ENCODE measurements around the gene NANOS1. TPM values are rescaled to one million over a fixed set of nuclear protein-coding genes. Genes with fewer than 3 reads are reported as not detected.
A peak's percentile ranks its signal among the peaks of the same experiment; 100 is the strongest.

Gene NANOS1
- total RNA-seq, 2 experiments from 2014 or later = 3.6 to 7.5 TPM

GRCh38 chr10:119073584-119073983 lies 44.1 kb downstream of the NANOS1 start:
- Histone ChIP-seq H3K4me2 (ENCODE audit: low read length) (no peak overlapping the region), H3K4me3 (ENCODE audit: low read depth, low read length, poor library complexity, severe bottlenecking) (no peak overlapping the region), H2AFZ (ENCODE audit: low read length) (no peak overlapping the region), H3K79me2 (ENCODE audit: insufficient read depth, low read depth, low read length) (peaks cover 100% of the 10 kb centered on the region), H4K20me1 (ENCODE audit: insufficient read depth, low read length) (peaks cover 35% of the 10 kb centered on the region), H3K9me2 (ENCODE audit: insufficient read depth, low read length) (no peaks in the 10 kb centered on the region), H3K27ac (ENCODE audit: low read depth, low read length, poor library complexity, severe bottlenecking) (no peak overlapping the region), H3K4me1 (ENCODE audit: insufficient read depth, low read length, poor library complexity, severe bottlenecking) (peaks cover 27% of the 10 kb centered on the region), H3K9me3 (ENCODE audit: low read length) (no peaks in the 10 kb centered on the region), H3K36me3 (ENCODE audit: insufficient read depth, low read length) (peaks cover 91% of the 10 kb centered on the region)
- intact Hi-C loops (cut with micrococcal nuclease; ENCODE audit: unreplicated experiment) = no loop called here
- DNase-seq (ENCODE audit: low spot score) = no peak
- ChIA-PET CTCF (ENCODE audit: unreplicated experiment) (no interaction called here), POLR2A (interaction anchor here (0.7 to 1.0 kb wide), 2 partner anchors 22 to 58 kb away, joined by 3 read pairs; no protein-coding TSS in a partner anchor)
- no TSS peak for BruUV-seq (replicated peaks)
- TF ChIP-seq CTCF (conservative IDR thresholded peaks at IDR 0.05; ENCODE audit: low read length) = no peak
- TF ChIP-seq EZH2phosphoT487 (IDR thresholded peaks at IDR 0.05; ENCODE audit: borderline replicate concordance, low read depth, low read length) = no peak

DNA sequence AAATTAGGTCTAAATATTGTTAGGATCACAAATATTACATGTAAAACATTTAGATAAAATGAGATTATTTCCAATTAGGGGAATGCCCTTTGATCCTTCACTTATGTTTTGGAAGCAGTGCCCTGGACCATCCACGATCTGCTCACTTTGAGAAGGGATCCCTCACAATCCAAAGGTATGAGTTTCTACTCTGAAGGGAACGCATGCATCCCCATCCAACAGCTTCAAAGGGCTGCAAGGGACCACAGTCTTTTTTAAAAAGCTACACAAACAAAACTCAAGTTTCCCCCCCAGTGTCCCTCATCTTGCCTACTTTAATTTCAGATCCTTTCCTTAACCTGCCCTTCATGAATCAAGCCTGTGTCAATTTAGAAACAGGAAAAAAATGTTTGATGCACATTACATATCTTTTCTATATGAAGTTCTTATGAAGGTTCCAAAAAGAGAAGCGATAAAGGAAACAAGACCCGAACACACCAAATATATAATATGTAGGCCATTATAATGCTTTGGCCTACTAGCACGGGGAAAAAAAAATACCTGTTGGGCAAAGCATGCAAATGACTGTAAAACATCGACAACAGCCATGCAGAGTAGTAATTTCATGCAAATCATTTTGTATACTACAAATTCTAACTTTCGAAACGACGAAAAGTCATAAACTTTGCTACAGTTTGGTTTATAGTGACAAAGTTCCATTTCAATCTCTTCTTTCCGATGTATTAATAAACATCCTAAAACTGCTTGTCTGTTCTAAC lies 49.1 kb downstream of the NANOS1 start:
- Histone ChIP-seq H3K27ac (ENCODE audit: low read depth, low read length, poor library complexity, severe bottlenecking) (no peak overlapping the region), H4K20me1 (ENCODE audit: insufficient read depth, low read length) (peaks cover 26% of the 10 kb centered on the region), H3K79me2 (ENCODE audit: insufficient read depth, low read depth, low read length) (peaks cover 79% of the 10 kb centered on the region), H3K36me3 (ENCODE audit: insufficient read depth, low read length) (peaks cover 62% of the 10 kb centered on the region), H3K4me2 (ENCODE audit: low read length) (peak overlapping the region; percentile 75), H3K9me3 (ENCODE audit: low read length) (no peaks in the 10 kb centered on the region), H3K4me3 (ENCODE audit: low read depth, low read length, poor library complexity, severe bottlenecking) (peak overlapping the region; percentile 79), H2AFZ (ENCODE audit: low read length) (no peak overlapping the region), H3K9me2 (ENCODE audit: insufficient read depth, low read length) (no peaks in the 10 kb centered on the region), H3K4me1 (ENCODE audit: insufficient read depth, low read length, poor library complexity, severe bottlenecking) (peaks cover 30% of the 10 kb centered on the region)
- TF ChIP-seq EZH2phosphoT487 (IDR thresholded peaks at IDR 0.05; ENCODE audit: borderline replicate concordance, low read depth, low read length) = no peak
- no peak for TF ChIP-seq CTCF (conservative IDR thresholded peaks at IDR 0.05; ENCODE audit: low read length)
- POLR2A ChIA-PET = interaction anchor here (0.8 to 1.9 kb wide), 4 partner anchors 9 to 323 kb away, joined by 3 to 10 read pairs (median 3); partner anchors contain the start of gene DENND10
- CTCF ChIA-PET (ENCODE audit: unreplicated experiment) = no interaction called here
- no peak for DNase-seq (ENCODE audit: low spot score)
- no TSS peak for BruUV-seq (replicated peaks)
- intact Hi-C loops (cut with micrococcal nuclease; ENCODE audit: unreplicated experiment) = loop anchor here (2.0 kb wide), 1 partner anchor 48 kb away; no protein-coding TSS in a partner anchor

Data from OCI-LY7 (cell line).